ENCODE results near the gene STAT2.

The STAT2 gene

GRCh38 chr12:56296295-56296694 lies 63.6 kb downstream of the STAT2 start:
- no peaks in the 10 kb centered on the region; the same call in 1 of the 2 replicates for H3K36me3 ChIP-seq (ENCODE audit: control insufficient read depth, insufficient read depth, low read length)
- no peak overlapping the region for H3K27ac ChIP-seq (ENCODE audit: low read length)
- WGBS (ENCODE audit: insufficient coverage, insufficient read length) = no CpG with 5 or more reads among the region's 5 CpGs
- DNase-seq (ENCODE audit: low read depth, low spot score) = no peak
- no peaks in the 10 kb centered on the region for H3K9me3 ChIP-seq (ENCODE audit: control insufficient read depth, insufficient read depth, low read length)
- H3K4me3 ChIP-seq (ENCODE audit: low read length) = no peak overlapping the region
- no peaks in the 10 kb centered on the region for H3K27me3 ChIP-seq (ENCODE audit: control insufficient read depth, insufficient read depth, low read length)
- 0 out of 2 replicates have a peak, but pooled peaks cover 2% of the 10 kb centered on the region for H3K4me1 ChIP-seq (ENCODE audit: control insufficient read depth, insufficient read depth, low read length)

GRCh38 chr12:56293795-56294194 lies 66.1 kb downstream of the STAT2 start:
- H3K36me3 ChIP-seq (ENCODE audit: control insufficient read depth, insufficient read depth, low read length) = no peaks in the 10 kb centered on the region; the same call in 1 of the 2 replicates
- H3K27ac ChIP-seq (ENCODE audit: low read length) = no peak overlapping the region
- DNase-seq (ENCODE audit: low read depth, low spot score) = no peak

More at GRCh38 chr12:56293795-56294194, 66.1 kb downstream of the STAT2 start:
- Histone ChIP-seq H3K4me3 (ENCODE audit: low read length) (no peak overlapping the region), H3K9me3 (ENCODE audit: control insufficient read depth, insufficient read depth, low read length) (no peaks in the 10 kb centered on the region), H3K27me3 (ENCODE audit: control insufficient read depth, insufficient read depth, low read length) (no peaks in the 10 kb centered on the region), H3K4me1 (ENCODE audit: control insufficient read depth, insufficient read depth, low read length) (no peaks in the 10 kb centered on the region)
- WGBS (ENCODE audit: insufficient coverage, insufficient read length) = no CpG with 5 or more reads among the region's 5 CpGs
